HCT116 (cell line): ENCODE results near the gene UGT1A3. TPM values are rescaled to one million over a fixed set of nuclear protein-coding genes. Genes with fewer than 3 reads are reported as not detected.

ENCODE experiments used
- ATAC-seq: fragments of 200-7000 bp; cut with Tn5 transposase; 2 replicates; pipeline ENCODE4 v1.9.1; 2020; ENCODE audit warnings: mild to moderate bottlenecking, moderate library complexity
- BruUV-seq: library from RNA; stranded (reverse); fragments of 400-500 nt; replicated peaks from 2 replicates; lab custom pipeline; 2021; lab: Mats Ljungman, UMichigan
- CTCF ChIA-PET: fragments of 300-600 bp; sonication (Branson Sonifier 250); formaldehyde crosslinking; loops from one replicate; lab custom pipeline; 2021; ENCODE audit warnings: antibody characterized with exemption; lab: Charles Lee
- POLR2A ChIA-PET: fragments of 300-600, 350-600 bp; sonication (Branson Sonifier 250); formaldehyde crosslinking; loops from one replicate; lab custom pipeline; 2021; ENCODE audit warnings: antibody characterized with exemption; lab: Charles Lee
- RAD21 ChIA-PET, 2 experiments: fragments of 300-600 bp; sonication (Branson Sonifier 250); formaldehyde crosslinking; loops; one replicate each; lab custom pipeline; 2023; ENCODE audit warnings: low total read pairs in 2 of 2; ENCODE audit not compliant: uncharacterized antibody in 2 of 2, unreplicated experiment in 2 of 2, low non-redundant PET in 1 of 2; lab: Charles Lee
- DNase-seq: peaks from one replicate; pipeline ENCODE4 v3.0.0-alpha.2; 2010; ENCODE audit warnings: low read depth, low spot score
- H2AFZ ChIP-seq: fragments of 200-600 bp; shearing (Covaris generic), sonication (generic); 2 replicates; pipeline ENCODE4 v1.6.1; 2017; ENCODE audit warnings: low read depth, mixed run types, mixed read lengths, antibody characterized with exemption, low read length; ENCODE audit not compliant: poor library complexity, severe bottlenecking
- H3K27ac ChIP-seq: 2 replicates; pipeline ENCODE4 v1.5.1; 2012; ENCODE audit warnings: low read depth, low read length
- H3K27me3 ChIP-seq: fragments of 200-600 bp; sonication (generic); 2 replicates; pipeline ENCODE4 v1.6.1; 2016; ENCODE audit warnings: mixed run types, low read length, mixed read lengths; ENCODE audit not compliant: insufficient read depth
- H3K36me3 ChIP-seq, 2 experiments: fragments of 200-500 bp in 1 of 2; fragments of 200-600 bp in 1 of 2; sonication (Bioruptor generic) in 1 of 2; sonication (generic) in 1 of 2; 2 replicates each; pipeline versions ENCODE4 v1.5.1 to v1.6.1; 2014 to 2016; ENCODE audit warnings: low read length in 2 of 2, inconsistent platforms in 1 of 2, mixed read lengths in 1 of 2, mixed run types in 1 of 2; ENCODE audit not compliant: insufficient read depth in 2 of 2, control insufficient read depth in 1 of 2
- H3K4me1 ChIP-seq, 2 experiments: fragments of 200-600 bp in 1 of 2; sonication (generic) in 1 of 2; 2 replicates each; pipeline versions ENCODE4 v1.5.1 to v1.6.1; 2012 to 2017; ENCODE audit warnings: low read length in 2 of 2, inconsistent platforms in 1 of 2, mild to moderate bottlenecking in 1 of 2, mixed read lengths in 1 of 2, mixed run types in 1 of 2, moderate library complexity in 1 of 2; ENCODE audit not compliant: insufficient read depth in 2 of 2, control insufficient read depth in 1 of 2
- H3K4me2 ChIP-seq: fragments of 200-600 bp; sonication (generic); 2 replicates; pipeline ENCODE4 v1.6.1; 2017; ENCODE audit warnings: mixed run types, low read length, mixed read lengths
- H3K4me3 ChIP-seq, 2 experiments: fragments of 200-600 bp in 1 of 2; sonication (generic) in 1 of 2; replicated peaks in 1 of 2; 2 replicates each; pipeline ENCODE4 v1.5.1; 2011 to 2016; ENCODE audit warnings: low read length in 2 of 2, control low read depth in 1 of 2, low read depth in 1 of 2, mild to moderate bottlenecking in 1 of 2, mixed read lengths in 1 of 2, mixed run types in 1 of 2
- H3K79me2 ChIP-seq: fragments of 200-600 bp; sonication (generic); 2 replicates; pipeline ENCODE4 v1.6.1; 2017; ENCODE audit warnings: mild to moderate bottlenecking, mixed run types, low read length, moderate library complexity, mixed read lengths; ENCODE audit not compliant: insufficient read depth
- H3K9ac ChIP-seq: fragments of 200-600 bp; sonication (generic); 2 replicates; pipeline ENCODE4 v1.6.1; 2016; ENCODE audit warnings: low read length, mixed read lengths
- H3K9me2 ChIP-seq: fragments of 200-600 bp; sonication (generic), shearing (Covaris generic); 2 replicates; pipeline ENCODE4 v1.6.1; 2017; ENCODE audit warnings: mixed run types, mild to moderate bottlenecking, moderate library complexity; ENCODE audit not compliant: insufficient read depth
- H3K9me3 ChIP-seq, 2 experiments: fragments of 200-500 bp in 1 of 2; fragments of 200-600 bp in 1 of 2; sonication (Bioruptor generic) in 1 of 2; sonication (generic) in 1 of 2; 2 replicates each; pipeline ENCODE4 v1.6.1; 2014 to 2017; ENCODE audit warnings: low read length in 2 of 2, mixed read lengths in 2 of 2, inconsistent platforms in 1 of 2, low read depth in 1 of 2, mild to moderate bottlenecking in 1 of 2, mixed run types in 1 of 2, moderate library complexity in 1 of 2; ENCODE audit not compliant: control insufficient read depth in 1 of 2, insufficient read depth in 1 of 2
- H4K20me1 ChIP-seq: fragments of 200-600 bp; sonication (generic), shearing (Covaris generic); 2 replicates; pipeline ENCODE4 v1.6.1; 2017; ENCODE audit warnings: mixed run types, mild to moderate bottlenecking, moderate library complexity; ENCODE audit not compliant: insufficient read depth
- CBX3 ChIP-seq: IDR thresholded peaks from 2 replicates; pipeline ENCODE4 v1.6.1; 2012; ENCODE audit warnings: low read depth
- CTCF ChIP-seq, 3 experiments: fragments of 200-600 bp in 1 of 3; sonication (generic) in 1 of 3; IDR thresholded peaks in 2 of 3; conservative IDR thresholded peaks in 1 of 3; 2 replicates each; pipeline ENCODE4 v1.5.1; 2012 to 2017; ENCODE audit warnings: low read depth in 2 of 3, low read length in 2 of 3, antibody characterized with exemption in 1 of 3, borderline replicate concordance in 1 of 3, control low read depth in 1 of 3, mild to moderate bottlenecking in 1 of 3, mixed read lengths in 1 of 3, mixed run types in 1 of 3, moderate library complexity in 1 of 3; ENCODE audit not compliant: insufficient read depth in 1 of 3
- EGR1 ChIP-seq: IDR thresholded peaks from 2 replicates; pipeline ENCODE4 v1.6.1; 2012; ENCODE audit warnings: low read depth
- EZH2 ChIP-seq: fragments of 200-600 bp; sonication (generic); IDR thresholded peaks from 2 replicates; pipeline ENCODE4 v1.6.1; 2017; ENCODE audit warnings: antibody characterized with exemption, mixed run types
- EZH2phosphoT487 ChIP-seq: fragments of 200-600 bp; IDR thresholded peaks from 2 replicates; pipeline ENCODE4 v1.6.1; 2018; ENCODE audit warnings: antibody characterized with exemption, borderline replicate concordance
- FOSL1 ChIP-seq: IDR thresholded peaks from 2 replicates; pipeline ENCODE4 v1.6.1; 2012; ENCODE audit warnings: low read depth
- JUND ChIP-seq: IDR thresholded peaks from 2 replicates; pipeline ENCODE4 v1.6.1; 2012
- MAX ChIP-seq: IDR thresholded peaks from 2 replicates; pipeline ENCODE4 v1.6.1; 2012
- POLR2A ChIP-seq: IDR thresholded peaks from 2 replicates; pipeline ENCODE4 v1.7.0; 2011; ENCODE audit warnings: borderline replicate concordance; ENCODE audit not compliant: insufficient read depth, insufficient read length; ENCODE audit errors: extremely low read depth
- POLR2AphosphoS5 ChIP-seq: IDR thresholded peaks from 2 replicates; pipeline ENCODE4 v1.6.1; 2011; ENCODE audit warnings: mild to moderate bottlenecking, low read depth, low read length, moderate library complexity
- RAD21 ChIP-seq: IDR thresholded peaks from 2 replicates; pipeline ENCODE4 v1.6.1; 2012; ENCODE audit warnings: low read depth, mild to moderate bottlenecking
- REST ChIP-seq: IDR thresholded peaks from 2 replicates; pipeline ENCODE4 v1.6.1; 2012; ENCODE audit warnings: low read depth
- SP1 ChIP-seq: IDR thresholded peaks from 2 replicates; pipeline ENCODE4 v1.6.1; 2012; ENCODE audit warnings: low read depth
- TCF7L2 ChIP-seq: IDR thresholded peaks from 2 replicates; pipeline ENCODE4 v1.7.0; 2011; ENCODE audit warnings: borderline replicate concordance, inconsistent platforms; ENCODE audit not compliant: insufficient read depth, insufficient read length; ENCODE audit errors: extremely low read depth
- YY1 ChIP-seq: IDR thresholded peaks from 2 replicates; pipeline ENCODE4 v1.6.1; 2011; ENCODE audit warnings: low read length, low read depth, moderate library complexity, mild to moderate bottlenecking; ENCODE audit not compliant: insufficient replicate concordance; ENCODE audit errors: extremely low read depth
- ZBTB33 ChIP-seq: IDR thresholded peaks from 2 replicates; pipeline ENCODE4 v1.6.1; 2011; ENCODE audit warnings: mild to moderate bottlenecking, low read length, moderate library complexity; ENCODE audit not compliant: insufficient replicate concordance; ENCODE audit errors: extremely low read depth
- ZNF274 ChIP-seq: fragments of 200-500 bp; sonication (Bioruptor generic); IDR thresholded peaks from 2 replicates; pipeline ENCODE4 v1.6.1; 2014; ENCODE audit warnings: mild to moderate bottlenecking, low read depth, low read length, inconsistent platforms
- intact Hi-C: fragments of 100-400 bp; cut with micrococcal nuclease; formaldehyde crosslinking; loops from 2 replicates; pipeline ENCODE4 v1.10.0; 2022
- total RNA-seq: library from RNA; stranded (reverse); gene quantifications from one replicate; pipeline ENCODE4 v1.2.1, GENCODE V29; 2021; ENCODE audit not compliant: unreplicated experiment

The UGT1A3 gene
- total RNA-seq, 1 experiment from 2014 or later, result not detected

- Histone ChIP-seq H3K79me2 (no peaks in the 10 kb centered on the region), H4K20me1 (no peaks in the 10 kb centered on the region), H3K9me3 (no peaks in the 10 kb centered on the region), H3K4me1 (no peaks in the 10 kb centered on the region), H3K4me2 (no peak overlapping the region), H3K4me3 (no peak overlapping the region), H3K9me2 (no peaks in the 10 kb centered on the region), H3K27me3 (no peaks in the 10 kb centered on the region), H3K27ac (no peak overlapping the region), H3K36me3 (no peaks in the 10 kb centered on the region), H3K9ac (no peak overlapping the region), H2AFZ (no peak overlapping the region)
- intact Hi-C loops, result no loop called here
- ChIA-PET CTCF (no interaction called here), POLR2A (no interaction called here), RAD21 (no interaction called here)
- no peak for DNase-seq
- TF ChIP-seq POLR2AphosphoS5, result no peak
- no peak for TF ChIP-seq EZH2phosphoT487
- TF ChIP-seq ZNF274, result no peak
- TF ChIP-seq CBX3, result no peak
- TF ChIP-seq POLR2A, result no peak
- no peak for TF ChIP-seq FOSL1
- no peak for TF ChIP-seq JUND
- TF ChIP-seq MAX, result no peak
- no peak for TF ChIP-seq EGR1
- TF ChIP-seq SP1, result no peak
- TF ChIP-seq CTCF (IDR thresholded peaks at IDR 0.05 in 2 of 3, conservative IDR thresholded peaks at IDR 0.05 in 1 of 3; ENCODE audit: borderline replicate concordance in 1 of 3, insufficient read depth in 1 of 3, low read depth in 2 of 3, low read length in 2 of 3), result no peak
- TF ChIP-seq REST, result no peak
- TF ChIP-seq YY1, result no peak
- TF ChIP-seq ZBTB33, result no peak
- no peak for TF ChIP-seq TCF7L2
- no peak for TF ChIP-seq RAD21
- no peak for TF ChIP-seq EZH2
- BruUV-seq, result no TSS peak
- ATAC-seq, result no peak
These were observed 38.4 kb upstream of the UGT1A3 start for GRCh38 chr2:233690444-233690843.
